ENCODE measurements around the gene ZNF775.

ZNF775 gene

GRCh38 chr7:150351587-150352194 lies 27.4 kb upstream of the ZNF775 start:
- DNase-seq, result no peak

- DNase-seq, result no peak
Measured at GRCh38 chr7:150355666-150356059, 23.5 kb upstream of the ZNF775 start.

- no peak for DNase-seq
Measured at GRCh38 chr7:150356265-150356897, 22.7 kb upstream of the ZNF775 start.

- peak; percentile 72 to 79 for DNase-seq
Measured at GRCh38 chr7:150357270-150357669, 21.9 kb upstream of the ZNF775 start.

- no peak for DNase-seq
Measured at GRCh38 chr7:150357771-150358427, 21.2 kb upstream of the ZNF775 start.

GRCh38 chr7:150358433-150358832 lies 20.7 kb upstream of the ZNF775 start:
- DNase-seq, result no peak

- DNase-seq, result no peak
Measured at GRCh38 chr7:150358988-150359621, 20.0 kb upstream of the ZNF775 start.

GRCh38 chr7:150359622-150360362 lies 19.3 kb upstream of the ZNF775 start:
- DNase-seq, result no peak

- DNase-seq, result no peak
Measured at GRCh38 chr7:150360363-150361058, 18.6 kb upstream of the ZNF775 start.

GRCh38 chr7:150361402-150361801 lies 17.7 kb upstream of the ZNF775 start:
- DNase-seq, result no peak

- no peak for DNase-seq
Measured at GRCh38 chr7:150361807-150362621, 17.1 kb upstream of the ZNF775 start.

GRCh38 chr7:150363370-150363769 lies 15.8 kb upstream of the ZNF775 start:
- no peak for DNase-seq

- DNase-seq, result no peak
Measured at GRCh38 chr7:150363872-150364271, 15.3 kb upstream of the ZNF775 start.

- no peak for DNase-seq
Measured at GRCh38 chr7:150365194-150365593, 13.9 kb upstream of the ZNF775 start.

GRCh38 chr7:150365673-150366398 lies 13.3 kb upstream of the ZNF775 start:
- DNase-seq, result no peak

GRCh38 chr7:150367677-150368095 lies 11.4 kb upstream of the ZNF775 start:
- no peak for DNase-seq

GRCh38 chr7:150368096-150368883 lies 10.8 kb upstream of the ZNF775 start, which contains the start of gene REPIN1:
Gene REPIN1, plus strand, starts transcription at chr7:150368822. Its CDS starts 890 bp downstream, at chr7:150369712.
- peak; percentile 86 to 88 for DNase-seq

GRCh38 chr7:150368884-150369747 lies 10.0 kb upstream of the ZNF775 start:
- peak; percentile 51 to 56 for DNase-seq
